IMR-90 (cell line): ENCODE measurements around the gene HDDC3.

Experiments
- BHLHE40 ChIP-seq: fragments of 150-350 bp; IDR thresholded peaks from 2 replicates; pipeline ENCODE4 v1.6.1; 2016; ENCODE audit warnings: mild to moderate bottlenecking, low read depth, low read length
- FOS ChIP-seq: fragments of 150-350 bp; IDR thresholded peaks from 2 replicates; pipeline ENCODE4 v1.6.1; 2016; ENCODE audit warnings: low read depth, low read length
- MAFK ChIP-seq: IDR thresholded peaks from 2 replicates; pipeline ENCODE4 v1.6.1; 2012; ENCODE audit warnings: low read depth, low read length, improper control_type of control experiment
- MAZ ChIP-seq: IDR thresholded peaks from 2 replicates; pipeline ENCODE4 v1.6.1; 2012; ENCODE audit warnings: low read depth, mild to moderate bottlenecking, low read length, improper control_type of control experiment, moderate library complexity, borderline replicate concordance
- MXI1 ChIP-seq: IDR thresholded peaks from 2 replicates; pipeline ENCODE4 v1.6.1; 2012; ENCODE audit warnings: low read depth, mild to moderate bottlenecking, low read length, moderate library complexity, borderline replicate concordance
- NFE2L2 ChIP-seq: fragments of 150-350 bp; IDR thresholded peaks from 2 replicates; pipeline ENCODE4 v1.6.1; 2016; ENCODE audit warnings: low read depth, mild to moderate bottlenecking, low read length
- POLR2A ChIP-seq: IDR thresholded peaks from 2 replicates; pipeline ENCODE4 v1.6.1; 2012; ENCODE audit warnings: mild to moderate bottlenecking, low read depth, low read length
- RCOR1 ChIP-seq: IDR thresholded peaks from 2 replicates; pipeline ENCODE4 v1.6.1; 2012; ENCODE audit warnings: mild to moderate bottlenecking, low read length, improper control_type of control experiment; ENCODE audit not compliant: insufficient replicate concordance
- SMC3 ChIP-seq: fragments of 150-350 bp; IDR thresholded peaks from 2 replicates; pipeline ENCODE4 v1.6.1; 2016; ENCODE audit warnings: low read depth, mild to moderate bottlenecking, antibody characterized with exemption, low read length, moderate library complexity
- TF ChIP-seq, protein P1 (sequence below): conservative IDR thresholded peaks from 2 replicates; pipeline ENCODE4 v1.5.1; 2012; ENCODE audit warnings: mild to moderate bottlenecking, low read depth, low read length, improper control_type of control experiment
- TF ChIP-seq, protein P2 (sequence below): fragments of 150-350 bp; IDR thresholded peaks from 2 replicates; pipeline ENCODE4 v1.6.1; 2017; ENCODE audit warnings: mild to moderate bottlenecking, antibody characterized with exemption, low read length, low read depth
- TF ChIP-seq, protein P3 (sequence below): fragments of 150-350 bp; IDR thresholded peaks from 2 replicates; pipeline ENCODE4 v1.6.1; 2016; ENCODE audit warnings: low read depth, mild to moderate bottlenecking, low read length, moderate library complexity, borderline replicate concordance

DNA sequence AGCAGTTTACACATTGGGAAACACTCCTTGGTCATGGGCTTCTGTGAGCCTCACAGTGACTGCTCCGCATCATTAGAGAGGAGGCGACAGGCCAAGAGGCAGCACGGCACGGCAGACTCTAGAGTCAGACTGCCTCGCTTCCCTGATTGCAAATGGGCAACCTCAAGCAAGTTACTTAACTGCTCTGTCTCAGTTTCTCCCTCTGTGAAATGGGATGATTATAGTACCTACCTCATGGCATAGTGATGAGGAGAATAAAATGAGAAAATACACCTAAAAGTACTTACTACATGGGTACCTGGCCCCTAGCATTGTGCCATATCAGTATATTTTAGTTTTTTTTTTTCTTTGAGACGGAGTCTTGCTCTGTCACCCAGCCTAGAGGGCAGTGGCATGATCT, 18.3 kb upstream of the HDDC3 start:
- TF ChIP-seq MAFK (no peak), BHLHE40 (no peak), POLR2A (no peak), MXI1 (no peak), MAZ (no peak), NFE2L2 (no peak), SMC3 (no peak), RCOR1 (no peak), FOS (no peak)
- TF ChIP-seq, protein P1, sequence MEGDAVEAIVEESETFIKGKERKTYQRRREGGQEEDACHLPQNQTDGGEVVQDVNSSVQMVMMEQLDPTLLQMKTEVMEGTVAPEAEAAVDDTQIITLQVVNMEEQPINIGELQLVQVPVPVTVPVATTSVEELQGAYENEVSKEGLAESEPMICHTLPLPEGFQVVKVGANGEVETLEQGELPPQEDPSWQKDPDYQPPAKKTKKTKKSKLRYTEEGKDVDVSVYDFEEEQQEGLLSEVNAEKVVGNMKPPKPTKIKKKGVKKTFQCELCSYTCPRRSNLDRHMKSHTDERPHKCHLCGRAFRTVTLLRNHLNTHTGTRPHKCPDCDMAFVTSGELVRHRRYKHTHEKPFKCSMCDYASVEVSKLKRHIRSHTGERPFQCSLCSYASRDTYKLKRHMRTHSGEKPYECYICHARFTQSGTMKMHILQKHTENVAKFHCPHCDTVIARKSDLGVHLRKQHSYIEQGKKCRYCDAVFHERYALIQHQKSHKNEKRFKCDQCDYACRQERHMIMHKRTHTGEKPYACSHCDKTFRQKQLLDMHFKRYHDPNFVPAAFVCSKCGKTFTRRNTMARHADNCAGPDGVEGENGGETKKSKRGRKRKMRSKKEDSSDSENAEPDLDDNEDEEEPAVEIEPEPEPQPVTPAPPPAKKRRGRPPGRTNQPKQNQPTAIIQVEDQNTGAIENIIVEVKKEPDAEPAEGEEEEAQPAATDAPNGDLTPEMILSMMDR = no peak
- TF ChIP-seq, protein P2, sequence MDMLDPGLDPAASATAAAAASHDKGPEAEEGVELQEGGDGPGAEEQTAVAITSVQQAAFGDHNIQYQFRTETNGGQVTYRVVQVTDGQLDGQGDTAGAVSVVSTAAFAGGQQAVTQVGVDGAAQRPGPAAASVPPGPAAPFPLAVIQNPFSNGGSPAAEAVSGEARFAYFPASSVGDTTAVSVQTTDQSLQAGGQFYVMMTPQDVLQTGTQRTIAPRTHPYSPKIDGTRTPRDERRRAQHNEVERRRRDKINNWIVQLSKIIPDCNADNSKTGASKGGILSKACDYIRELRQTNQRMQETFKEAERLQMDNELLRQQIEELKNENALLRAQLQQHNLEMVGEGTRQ = no peak
- TF ChIP-seq, protein P3, sequence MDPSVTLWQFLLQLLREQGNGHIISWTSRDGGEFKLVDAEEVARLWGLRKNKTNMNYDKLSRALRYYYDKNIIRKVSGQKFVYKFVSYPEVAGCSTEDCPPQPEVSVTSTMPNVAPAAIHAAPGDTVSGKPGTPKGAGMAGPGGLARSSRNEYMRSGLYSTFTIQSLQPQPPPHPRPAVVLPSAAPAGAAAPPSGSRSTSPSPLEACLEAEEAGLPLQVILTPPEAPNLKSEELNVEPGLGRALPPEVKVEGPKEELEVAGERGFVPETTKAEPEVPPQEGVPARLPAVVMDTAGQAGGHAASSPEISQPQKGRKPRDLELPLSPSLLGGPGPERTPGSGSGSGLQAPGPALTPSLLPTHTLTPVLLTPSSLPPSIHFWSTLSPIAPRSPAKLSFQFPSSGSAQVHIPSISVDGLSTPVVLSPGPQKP = no peak
